IMR-90 (cell line): ENCODE data around the gene CHCHD4. TPM values are rescaled to one million over a fixed set of nuclear protein-coding genes. Genes with fewer than 3 reads are reported as not detected.

Experiments
- ATAC-seq: fragments of 200-7000 bp; cut with Tn5 transposase; 2 replicates; pipeline ENCODE4 v1.9.1; 2020; ENCODE audit warnings: low read depth, mild to moderate bottlenecking, moderate library complexity
- BruUV-seq: library from RNA; stranded (reverse); fragments of 400-500 nt; replicated peaks from 2 replicates; lab custom pipeline; 2021; lab: Mats Ljungman, UMichigan
- CTCF ChIA-PET: fragments of 300-600 bp; formaldehyde crosslinking; extraction: SDS; loops from one replicate; lab custom pipeline; 2021; ENCODE audit warnings: antibody characterized with exemption; lab: Yijun Ruan, JAX
- POLR2A ChIA-PET: fragments of 300-600 bp; sonication (Branson Sonifier 250); formaldehyde crosslinking; loops from one replicate; lab custom pipeline; 2022; ENCODE audit warnings: antibody characterized with exemption; ENCODE audit not compliant: unreplicated experiment; lab: Charles Lee
- DNase-seq: peaks from one replicate; pipeline ENCODE4 v3.0.0; 2013
- H2AFZ ChIP-seq: replicated peaks from 2 replicates; pipeline ENCODE3; 2013; ENCODE audit warnings: low read length, mild to moderate bottlenecking; ENCODE audit not compliant: poor library complexity
- H2AK5ac ChIP-seq: 2 replicates; pipeline ENCODE4 v1.6.1; 2013; ENCODE audit warnings: low read depth, low read length, inconsistent platforms
- H2AK9ac ChIP-seq: replicated peaks from 2 replicates; pipeline ENCODE3; 2013; ENCODE audit warnings: mild to moderate bottlenecking, low read depth, low read length, moderate library complexity; ENCODE audit not compliant: poor library complexity
- H2BK120ac ChIP-seq: 2 replicates; pipeline ENCODE4 v1.6.1; 2013; ENCODE audit warnings: low read depth, low read length, inconsistent platforms
- H2BK15ac ChIP-seq: 3 replicates; pipeline ENCODE4 v1.6.1; 2013; ENCODE audit warnings: low read depth, low read length, inconsistent platforms
- H2BK20ac ChIP-seq: 2 replicates; pipeline ENCODE4 v1.6.1; 2013; ENCODE audit warnings: low read depth, mild to moderate bottlenecking, inconsistent platforms, low read length, moderate library complexity
- H2BK5ac ChIP-seq: 2 replicates; pipeline ENCODE4 v1.6.1; 2013; ENCODE audit warnings: mild to moderate bottlenecking, low read depth, low read length, inconsistent platforms; ENCODE audit not compliant: poor library complexity, severe bottlenecking
- H3K14ac ChIP-seq: replicated peaks from 2 replicates; pipeline ENCODE4 v1.6.1; 2013; ENCODE audit warnings: low read depth, low read length, inconsistent platforms
- H3K18ac ChIP-seq: 2 replicates; pipeline ENCODE4 v1.6.1; 2013; ENCODE audit warnings: low read depth, low read length, control low read depth
- H3K23ac ChIP-seq: 2 replicates; pipeline ENCODE4 v1.6.1; 2013; ENCODE audit warnings: low read depth, low read length, inconsistent platforms
- H3K27ac ChIP-seq: 2 replicates; pipeline ENCODE4 v1.5.1; 2013; ENCODE audit warnings: mild to moderate bottlenecking, control low read depth, low read length; ENCODE audit not compliant: insufficient read depth
- H3K27me3 ChIP-seq: 2 replicates; pipeline ENCODE4 v1.6.1; 2013; ENCODE audit warnings: low read length; ENCODE audit not compliant: control insufficient read depth, insufficient read depth
- H3K36me3 ChIP-seq: 2 replicates; pipeline ENCODE4 v1.6.1; 2013; ENCODE audit warnings: low read length, mixed read lengths; ENCODE audit not compliant: control insufficient read depth, insufficient read depth
- H3K4ac ChIP-seq: 2 replicates; pipeline ENCODE4 v1.6.1; 2013; ENCODE audit warnings: low read depth, low read length, inconsistent platforms
- H3K4me1 ChIP-seq: 2 replicates; pipeline ENCODE4 v1.6.1; 2013; ENCODE audit warnings: low read length, mixed read lengths; ENCODE audit not compliant: control insufficient read depth, insufficient read depth
- H3K4me2 ChIP-seq: 2 replicates; pipeline ENCODE4 v1.6.1; 2013; ENCODE audit warnings: low read depth, mild to moderate bottlenecking, control low read depth, low read length, moderate library complexity
- H3K4me3 ChIP-seq: 2 replicates; pipeline ENCODE4 v1.5.1; 2013; ENCODE audit warnings: low read depth, mild to moderate bottlenecking, control low read depth, low read length, moderate library complexity; ENCODE audit not compliant: insufficient read depth
- H3K56ac ChIP-seq: 2 replicates; pipeline ENCODE4 v1.6.1; 2013; ENCODE audit warnings: low read length, inconsistent platforms; ENCODE audit not compliant: insufficient read depth; ENCODE audit errors: extremely low read depth
- H3K79me1 ChIP-seq, 2 experiments: 2 replicates each; pipeline ENCODE4 v1.6.1; 2013; ENCODE audit warnings: low read length in 2 of 2, inconsistent platforms in 1 of 2, low read depth in 1 of 2
- H3K9ac ChIP-seq: 2 replicates; pipeline ENCODE4 v1.6.1; 2013; ENCODE audit warnings: low read depth, low read length, control low read depth
- H3K9me1 ChIP-seq: 2 replicates; pipeline ENCODE4 v1.6.1; 2013; ENCODE audit warnings: low read length, inconsistent platforms; ENCODE audit not compliant: insufficient read depth
- H3K9me3 ChIP-seq: 2 replicates; pipeline ENCODE4 v1.6.1; 2013; ENCODE audit warnings: low read length; ENCODE audit not compliant: control insufficient read depth, insufficient read depth
- H4K20me1 ChIP-seq: 2 replicates; pipeline ENCODE4 v1.6.1; 2013; ENCODE audit warnings: low read length, inconsistent platforms; ENCODE audit not compliant: insufficient read depth
- H4K5ac ChIP-seq: 2 replicates; pipeline ENCODE4 v1.6.1; 2013; ENCODE audit warnings: mild to moderate bottlenecking, low read depth, low read length, control low read depth
- H4K8ac ChIP-seq, 2 experiments: 2 replicates each; pipeline ENCODE4 v1.6.1; 2013; ENCODE audit warnings: low read depth in 2 of 2, low read length in 2 of 2, control low read depth in 1 of 2, inconsistent platforms in 1 of 2
- H4K91ac ChIP-seq: 2 replicates; pipeline ENCODE4 v1.6.1; 2013; ENCODE audit warnings: low read depth, low read length, inconsistent platforms; ENCODE audit not compliant: insufficient read depth
- BHLHE40 ChIP-seq: fragments of 150-350 bp; IDR thresholded peaks from 2 replicates; pipeline ENCODE4 v1.6.1; 2016; ENCODE audit warnings: mild to moderate bottlenecking, low read depth, low read length
- CEBPB ChIP-seq: IDR thresholded peaks from 2 replicates; pipeline ENCODE4 v1.6.1; 2012; ENCODE audit warnings: low read depth, low read length, improper control_type of control experiment
- CHD1 ChIP-seq: IDR thresholded peaks from 2 replicates; pipeline ENCODE4 v1.6.1; 2012; ENCODE audit warnings: low read depth, low read length, improper control_type of control experiment
- CTCF ChIP-seq: conservative IDR thresholded peaks from 2 replicates; pipeline ENCODE4 v1.5.1; 2012; ENCODE audit warnings: mild to moderate bottlenecking, low read depth, low read length, improper control_type of control experiment
- ELK1 ChIP-seq: fragments of 150-350 bp; IDR thresholded peaks from 2 replicates; pipeline ENCODE4 v1.6.1; 2016; ENCODE audit warnings: low read depth, mild to moderate bottlenecking, low read length, moderate library complexity, borderline replicate concordance
- FOS ChIP-seq: fragments of 150-350 bp; IDR thresholded peaks from 2 replicates; pipeline ENCODE4 v1.6.1; 2016; ENCODE audit warnings: low read depth, low read length
- MAFK ChIP-seq: IDR thresholded peaks from 2 replicates; pipeline ENCODE4 v1.6.1; 2012; ENCODE audit warnings: low read depth, low read length, improper control_type of control experiment
- MAZ ChIP-seq: IDR thresholded peaks from 2 replicates; pipeline ENCODE4 v1.6.1; 2012; ENCODE audit warnings: low read depth, mild to moderate bottlenecking, low read length, improper control_type of control experiment, moderate library complexity, borderline replicate concordance
- MXI1 ChIP-seq: IDR thresholded peaks from 2 replicates; pipeline ENCODE4 v1.6.1; 2012; ENCODE audit warnings: low read depth, mild to moderate bottlenecking, low read length, moderate library complexity, borderline replicate concordance
- NFE2L2 ChIP-seq: fragments of 150-350 bp; IDR thresholded peaks from 2 replicates; pipeline ENCODE4 v1.6.1; 2016; ENCODE audit warnings: low read depth, mild to moderate bottlenecking, low read length
- POLR2A ChIP-seq: IDR thresholded peaks from 2 replicates; pipeline ENCODE4 v1.6.1; 2012; ENCODE audit warnings: mild to moderate bottlenecking, low read depth, low read length
- RAD21 ChIP-seq: IDR thresholded peaks from 2 replicates; pipeline ENCODE4 v1.6.1; 2012; ENCODE audit warnings: low read length, improper control_type of control experiment
- RCOR1 ChIP-seq: IDR thresholded peaks from 2 replicates; pipeline ENCODE4 v1.6.1; 2012; ENCODE audit warnings: mild to moderate bottlenecking, low read length, improper control_type of control experiment; ENCODE audit not compliant: insufficient replicate concordance
- RFX5 ChIP-seq: IDR thresholded peaks from 2 replicates; pipeline ENCODE4 v1.8.0; 2012; ENCODE audit warnings: low read depth, mild to moderate bottlenecking, low read length, moderate library complexity
- SMC3 ChIP-seq: fragments of 150-350 bp; IDR thresholded peaks from 2 replicates; pipeline ENCODE4 v1.6.1; 2016; ENCODE audit warnings: low read depth, mild to moderate bottlenecking, antibody characterized with exemption, low read length, moderate library complexity
- USF2 ChIP-seq: fragments of 150-350 bp; IDR thresholded peaks from 2 replicates; pipeline ENCODE4 v1.6.1; 2017; ENCODE audit warnings: mild to moderate bottlenecking, antibody characterized with exemption, low read length, low read depth
- WGBS, 2 experiments: methylation state at CpG; one replicate each; pipeline versions ENCODE4 v1.1.5 to v1.1.7; 2013; ENCODE audit warnings: missing lambda C conversion rate in 2 of 2; ENCODE audit not compliant: insufficient read length in 1 of 2; ENCODE audit errors: extremely low coverage in 2 of 2; 5-methylcytosine and 5-hydroxymethylcytosine counted together
- dilution Hi-C: fragments of 300-500 bp; cut with HindIII; formaldehyde crosslinking; loops from one replicate; pipeline ENCODE4 v1.14.3; 2018; ENCODE audit warnings: low sequenced_read_pairs; ENCODE audit not compliant: unreplicated experiment
- in situ Hi-C: fragments of 300-500 bp; cut with MboI; formaldehyde crosslinking; loops from 3 replicates; pipeline ENCODE4 v1.14.3; 2019; ENCODE audit warnings: low sequenced_read_pairs, inconsistent platforms, mixed read lengths
- intact Hi-C: fragments of 100-400 bp; cut with micrococcal nuclease; formaldehyde crosslinking; loops from 2 replicates; pipeline ENCODE4 v1.10.0; 2022
- polyA plus RNA-seq, 3 experiments: library from polyadenylated mRNA; depleted of rRNA; stranded (reverse); fragments of >200 nt; gene quantifications; 2 replicates each; pipeline ENCODE4 v1.2.3, GENCODE V29; 2012; ENCODE audit warnings: low replicate concordance in 1 of 3
- total RNA-seq: library from RNA; depleted of rRNA; stranded (reverse); fragments of >200 nt; gene quantifications from 2 replicates; pipeline ENCODE4 v1.2.3, GENCODE V29; 2012

CHCHD4 gene
- total and polyA plus RNA-seq, 2 of the 4 experiments (the other 2 are of a cell fraction) = 9.0 to 9.8 TPM

GRCh38 chr3:14147066-14147435 lies 22.4 kb upstream of the CHCHD4 start:
- intact Hi-C loops = no loop called here
- WGBS, 2 experiments = 83% methylated on average over 1 of the region's 5 CpGs; no CpG with 5 or more reads in 1 of the 2 experiments
- DNase-seq = no peak

More at GRCh38 chr3:14147066-14147435, 22.4 kb upstream of the CHCHD4 start:
- POLR2A ChIA-PET = no interaction called here
- Histone ChIP-seq H3K23ac (no peak overlapping the region), H3K79me1 (peaks cover 0 to 8% of the 10 kb centered on the region in 2 experiments; a peak in 2 of 4 replicates), H3K9me3 (no peaks in the 10 kb centered on the region), H4K91ac (no peak overlapping the region), H2BK120ac (no peak overlapping the region), H4K5ac (no peak overlapping the region), H2BK20ac (no peak overlapping the region), H3K27ac (no peak overlapping the region), H2BK15ac (no peak overlapping the region), H2BK5ac (no peak overlapping the region), H3K27me3 (no peaks in the 10 kb centered on the region), H3K36me3 (peaks cover 51% of the 10 kb centered on the region), H2AFZ (no peak overlapping the region), H3K4me3 (no peak overlapping the region), H2AK5ac (no peak overlapping the region), H4K8ac (no peak overlapping the region), H3K4me2 (no peak overlapping the region), H4K20me1 (peaks cover 7% of the 10 kb centered on the region), H3K9ac (no peak overlapping the region), H3K18ac (no peak overlapping the region), H3K4me1 (peaks cover 18% of the 10 kb centered on the region), H3K56ac (no peak overlapping the region), H2AK9ac (no peak overlapping the region), H3K9me1 (peaks cover 17% of the 10 kb centered on the region; the same call in 1 of the 2 replicates), H3K14ac (no peak overlapping the region), H3K4ac (no peak overlapping the region)
- no peak for ATAC-seq
- dilution Hi-C loops = no loop called here
- BruUV-seq = no TSS peak
- in situ Hi-C loops = loop anchor here (25.0 kb wide), 1 partner anchor 110 kb away; no protein-coding TSS in a partner anchor
- TF ChIP-seq FOS (no peak), RCOR1 (no peak), SMC3 (no peak), RAD21 (no peak), MAFK (no peak), MXI1 (no peak), BHLHE40 (no peak), CHD1 (no peak), RFX5 (no peak), POLR2A (no peak), CEBPB (no peak), ELK1 (no peak), USF2 (no peak), MAZ (no peak), NFE2L2 (no peak), CTCF (no peak)
- CTCF ChIA-PET = no interaction called here
